CD14-positive monocyte (primary cell): ENCODE measurements around the gene CDKN2B-AS1. TPM values are rescaled to one million over a fixed set of nuclear protein-coding genes. Genes with fewer than 3 reads are reported as not detected.
A peak's percentile ranks its signal among the peaks of the same experiment; 100 is the strongest.

Experiments
- DNase-seq, 3 donors: peaks; one replicate each; pipeline ENCODE4 v3.0.0-alpha.2; 2011 to 2022
- H2AFZ ChIP-seq: 2 replicates; pipeline ENCODE4 v1.6.0; 2012; ENCODE audit warnings: mild to moderate bottlenecking, low read depth, low read length, inconsistent platforms; ENCODE audit not compliant: insufficient read depth, poor library complexity, severe bottlenecking
- H3K27ac ChIP-seq, 2 donors: 1 replicate in 1 of 2; 2 replicates in 1 of 2; pipeline ENCODE4 v1.5.1; 2012 to 2013; ENCODE audit warnings: low read length in 2 of 2, control low read depth in 1 of 2, inconsistent platforms in 1 of 2, low read depth in 1 of 2, mild to moderate bottlenecking in 1 of 2
- H3K27me3 ChIP-seq, 2 donors: one replicate each; pipeline versions ENCODE4 v1.6.0 to v1.6.1; 2011 to 2013; ENCODE audit warnings: low read length in 2 of 2; ENCODE audit not compliant: control insufficient read depth in 2 of 2, insufficient read depth in 2 of 2
- H3K36me3 ChIP-seq, 2 donors: replicated peaks in 1 of 2; 1 replicate in 1 of 2; 2 replicates in 1 of 2; pipeline versions ENCODE4 v1.5.1 to v1.6.1; 2012 to 2013; ENCODE audit warnings: low read length in 2 of 2, control low read depth in 1 of 2, inconsistent platforms in 1 of 2, mild to moderate bottlenecking in 1 of 2; ENCODE audit not compliant: insufficient read depth in 2 of 2, control insufficient read depth in 1 of 2
- H3K4me1 ChIP-seq, 2 donors: 1 replicate in 1 of 2; 2 replicates in 1 of 2; pipeline versions ENCODE4 v1.5.1 to v1.6.1; 2012 to 2013; ENCODE audit warnings: low read length in 2 of 2, control low read depth in 1 of 2, inconsistent platforms in 1 of 2, mild to moderate bottlenecking in 1 of 2, moderate library complexity in 1 of 2; ENCODE audit not compliant: insufficient read depth in 2 of 2, control insufficient read depth in 1 of 2
- H3K4me2 ChIP-seq: replicated peaks from 2 replicates; pipeline ENCODE3; 2012; ENCODE audit warnings: low read length, moderate library complexity, mild to moderate bottlenecking; ENCODE audit not compliant: poor library complexity, severe bottlenecking; ENCODE audit errors: extremely low read depth
- H3K4me3 ChIP-seq, 3 experiments: fragments of 200-600 bp in 1 of 3; sonication (generic) in 1 of 3; replicated peaks in 1 of 3; 1 replicate in 2 of 3; 2 replicates in 1 of 3; pipeline ENCODE4 v1.5.1; 2011 to 2013; ENCODE audit warnings: low read length in 3 of 3, mild to moderate bottlenecking in 3 of 3, control low read depth in 2 of 3, low read depth in 2 of 3, inconsistent platforms in 1 of 3, moderate library complexity in 1 of 3
- H3K79me2 ChIP-seq: 2 replicates; pipeline ENCODE4 v1.6.0; 2012; ENCODE audit warnings: mild to moderate bottlenecking, control low read depth, inconsistent platforms, low read length, moderate library complexity; ENCODE audit not compliant: insufficient read depth
- H3K9ac ChIP-seq: 2 replicates; pipeline ENCODE4 v1.6.0; 2017; ENCODE audit warnings: low read length, mild to moderate bottlenecking; ENCODE audit not compliant: insufficient read depth, poor library complexity, severe bottlenecking
- H3K9me3 ChIP-seq, 2 donors: replicated peaks in 1 of 2; 1 replicate in 1 of 2; 2 replicates in 1 of 2; pipeline versions ENCODE4 v1.5.1 to v1.6.1; 2012 to 2013; ENCODE audit warnings: low read length in 2 of 2, control low read depth in 1 of 2; ENCODE audit not compliant: control insufficient read depth in 1 of 2, insufficient read depth in 1 of 2
- H4K20me1 ChIP-seq: 2 replicates; pipeline ENCODE4 v1.6.0; 2012; ENCODE audit warnings: mild to moderate bottlenecking, low read length, control low read depth, moderate library complexity; ENCODE audit not compliant: insufficient read depth
- H3K27ac Mint-ChIP-seq, 7 donors: one replicate each; pipeline ENCODE4 v1.8.0; 2020; ENCODE audit warnings: mild to moderate bottlenecking in 7 of 7, mixed read lengths in 7 of 7, moderate library complexity in 6 of 7, inconsistent platforms in 2 of 7
- H3K27me3 Mint-ChIP-seq, 3 donors: one replicate each; pipeline ENCODE4 v1.8.0; 2021 to 2022; ENCODE audit warnings: low read depth in 3 of 3, mild to moderate bottlenecking in 3 of 3, mixed read lengths in 3 of 3, moderate library complexity in 3 of 3, inconsistent platforms in 1 of 3
- H3K36me3 Mint-ChIP-seq, 2 donors: one replicate each; pipeline ENCODE4 v1.8.0; 2020; ENCODE audit warnings: mixed read lengths in 2 of 2, inconsistent platforms in 1 of 2, mild to moderate bottlenecking in 1 of 2
- H3K4me1 Mint-ChIP-seq: one replicate; pipeline ENCODE4 v1.8.0; 2020; ENCODE audit warnings: mild to moderate bottlenecking, mixed read lengths
- H3K4me3 Mint-ChIP-seq, 2 donors: one replicate each; pipeline ENCODE4 v1.8.0; 2020; ENCODE audit warnings: mild to moderate bottlenecking in 2 of 2, mixed read lengths in 2 of 2, moderate library complexity in 1 of 2
- H3K9me3 Mint-ChIP-seq, 7 donors: one replicate each; pipeline ENCODE4 v1.8.0; 2020 to 2022; ENCODE audit warnings: mixed read lengths in 7 of 7, mild to moderate bottlenecking in 6 of 7, moderate library complexity in 6 of 7, inconsistent platforms in 2 of 7
- CTCF ChIP-seq: fragments of 200-600 bp; IDR thresholded peaks from one replicate; pipeline ENCODE4 v1.8.0; 2022; ENCODE audit warnings: antibody characterized with exemption, mild to moderate bottlenecking
- WGBS: methylation state at CpG from one replicate; pipeline ENCODE4 v1.1.5; 2013; ENCODE audit warnings: missing lambda C conversion rate; ENCODE audit not compliant: insufficient coverage; 5-methylcytosine and 5-hydroxymethylcytosine counted together
- intact Hi-C, 2 donors: fragments of 100-400 bp; cut with micrococcal nuclease; formaldehyde crosslinking; loops; one replicate each; pipeline versions ENCODE4 v1.15.0 to v1.15.1; 2023
- polyA plus RNA-seq, 3 donors: library from polyadenylated mRNA; depleted of rRNA in 1 of 3; unstranded in 2 of 3; stranded (reverse) in 1 of 3; fragments of 300-500 nt in 2 of 3; fragments of >200 nt in 1 of 3; fragmentation: Illumina TruSeq in 2 of 3; gene quantifications; 1 replicate in 2 of 3; 2 replicates in 1 of 3; pipeline ENCODE4 v1.2.3, GENCODE V29; 2012 to 2021

The CDKN2B-AS1 gene
- polyA plus RNA-seq, 3 donors = 0.35 to 0.55 (median 0.50) TPM

- H3K4me1 ChIP-seq = peaks cover 50 to 64% of the 10 kb centered on the region in 2 donors
- Mint-ChIP-seq H3K9me3 (no peaks in the 10 kb centered on the region), H3K4me3 (no peak overlapping the region), H3K27me3 (no peaks in the 10 kb centered on the region), H3K27ac (peak overlapping the region in 2 of 7 donors; percentile 13 to 42), H3K4me1 (peaks cover 61% of the 10 kb centered on the region), H3K36me3 (peaks cover 2 to 4% of the 10 kb centered on the region in 2 donors)
- H3K79me2 ChIP-seq = no peaks in the 10 kb centered on the region
- no peaks in the 10 kb centered on the region for H3K27me3 ChIP-seq
- H3K9me3 ChIP-seq = no peaks in the 10 kb centered on the region
- H3K27ac ChIP-seq = peak overlapping the region in 1 of 2 donors; percentile 2
- no peak for DNase-seq
- WGBS = 89% methylated on average over 1 of the region's 2 CpGs
- H3K4me2 ChIP-seq = no peak overlapping the region
- no peak overlapping the region for H2AFZ ChIP-seq
- H3K9ac ChIP-seq = no peak overlapping the region
- H3K4me3 ChIP-seq = no peak overlapping the region
- no peaks in the 10 kb centered on the region for H3K36me3 ChIP-seq
- H4K20me1 ChIP-seq = no peaks in the 10 kb centered on the region
- intact Hi-C loops = no loop called here
- no peak for TF ChIP-seq CTCF
Measured at GRCh38 chr9:22035591-22036011, 41.0 kb downstream of the CDKN2B-AS1 start.

- Histone ChIP-seq H3K9me3 (no peaks in the 10 kb centered on the region), H3K27ac (peak overlapping the region in 1 of 2 donors; percentile 18), H3K9ac (no peak overlapping the region), H2AFZ (no peak overlapping the region), H4K20me1 (no peaks in the 10 kb centered on the region), H3K4me2 (no peak overlapping the region), H3K27me3 (peaks cover 2 to 3% of the 10 kb centered on the region in 2 donors), H3K79me2 (no peaks in the 10 kb centered on the region), H3K36me3 (no peaks in the 10 kb centered on the region), H3K4me3 (no peak overlapping the region), H3K4me1 (peaks cover 40 to 54% of the 10 kb centered on the region in 2 donors)
- intact Hi-C loops = no loop called here
- Mint-ChIP-seq H3K4me1 (peaks cover 58% of the 10 kb centered on the region), H3K27ac (peak overlapping the region; percentile 1 to 81 (median 53)), H3K27me3 (peaks cover 3 to 4% (median 4%) of the 10 kb centered on the region in 3 donors), H3K4me3 (no peak overlapping the region), H3K36me3 (peaks cover 2 to 4% of the 10 kb centered on the region in 2 donors), H3K9me3 (no peaks in the 10 kb centered on the region)
- no peak for TF ChIP-seq CTCF
- no CpG with 5 or more reads among the region's 4 CpGs for WGBS
- DNase-seq = peak in 1 of 3 donors; percentile 12
Measured at GRCh38 chr9:22036866-22037626, 42.5 kb downstream of the CDKN2B-AS1 start.
